T-helper 2 cell treated with Interferon-gamma antibody and Interleukin-4, amounts not matched to agents 100 ng/mL and 5 ng/mL, for 36 hours (primary cell): ENCODE measurements around the gene MPZL3. TPM values are rescaled to one million over a fixed set of nuclear protein-coding genes. Genes with fewer than 3 reads are reported as not detected.

Experiments
- intact Hi-C: fragments of 100-400 bp; cut with micrococcal nuclease; formaldehyde crosslinking; loops from one replicate; pipeline ENCODE4 v1.15.1; 2023
- total RNA-seq: library from RNA; stranded (reverse); gene quantifications from 2 replicates; pipeline ENCODE4 v1.2.3, GENCODE V29; 2022

The MPZL3 gene
- total RNA-seq, 1 donor from 2014 or later = 19.4 TPM

DNA sequence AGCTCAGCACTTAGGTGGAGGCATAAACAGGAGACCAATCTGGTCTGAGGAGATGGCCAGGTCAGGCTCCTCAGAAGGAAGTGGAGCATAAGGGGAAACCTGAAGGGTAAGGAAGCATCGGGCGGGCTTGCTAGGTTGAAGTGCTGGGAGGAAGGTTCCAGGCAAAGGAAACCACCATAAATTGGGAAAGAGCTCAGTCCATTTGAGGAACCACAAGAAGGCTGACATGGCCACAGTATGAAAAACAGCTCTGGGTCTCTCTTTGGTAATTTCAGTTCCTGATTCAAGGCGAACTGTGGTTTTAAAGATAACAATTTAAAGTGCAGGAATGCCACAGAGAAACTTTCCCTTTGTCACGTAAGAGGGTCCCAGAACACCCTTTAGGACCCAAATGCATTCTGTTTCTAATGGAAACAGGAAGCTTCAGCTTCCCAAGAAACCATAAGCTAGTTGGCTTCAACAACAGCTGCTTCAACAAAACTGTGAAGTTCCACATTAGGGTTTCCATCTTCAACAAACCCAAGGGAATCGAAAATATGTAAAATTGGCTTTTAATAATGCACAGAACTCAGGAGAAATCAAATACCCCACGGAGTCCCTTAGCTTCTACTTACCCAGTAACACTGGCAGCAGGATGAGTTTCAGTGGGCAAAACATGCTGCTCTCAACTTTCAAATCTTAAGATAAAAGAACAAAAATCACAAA, 37.8 kb downstream of the MPZL3 start:
- intact Hi-C loops = loop anchor here (2.0 kb wide), 1 partner anchor 14 kb away; no protein-coding TSS in a partner anchor

DNA sequence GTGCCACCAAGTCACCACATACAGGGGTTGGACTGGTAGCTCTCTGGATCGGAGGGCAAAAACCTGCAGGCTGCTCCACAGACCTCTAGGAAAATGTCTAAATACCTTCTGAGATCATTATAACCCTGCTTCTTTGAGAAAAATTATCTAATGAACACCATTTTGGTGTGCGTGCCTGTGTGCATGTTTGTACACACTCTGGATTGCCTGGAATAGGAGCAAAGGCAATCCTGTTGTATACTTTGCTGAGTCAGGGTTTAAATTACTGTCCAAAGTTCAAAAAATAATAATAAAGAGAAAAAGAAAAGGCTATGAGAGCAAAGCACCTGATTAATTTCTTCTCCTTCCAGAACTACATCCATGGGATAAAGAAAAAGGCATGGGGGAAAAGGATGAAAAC, 38.4 kb downstream of the MPZL3 start:
- intact Hi-C loops = loop anchor here (2.0 kb wide), 1 partner anchor 15 kb away; no protein-coding TSS in a partner anchor

DNA sequence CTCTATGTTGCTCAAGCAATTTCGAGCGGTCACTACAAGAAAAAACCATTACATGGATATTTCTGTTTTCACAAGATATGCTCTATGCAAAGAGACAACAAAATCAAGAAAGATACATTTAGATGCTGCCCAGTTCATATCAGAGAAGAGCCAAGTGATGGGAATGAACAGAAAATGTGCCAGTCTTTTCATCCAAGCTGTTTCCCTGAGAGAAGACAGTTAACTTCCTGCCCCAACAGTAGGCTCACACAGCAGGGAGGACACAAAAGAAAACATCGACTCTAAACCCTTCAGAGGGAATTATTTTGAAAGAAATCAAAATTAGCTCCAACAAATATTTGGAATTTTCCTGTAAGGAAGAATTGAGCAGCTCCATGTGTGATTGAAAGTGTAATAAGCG, 39.0 kb downstream of the MPZL3 start:
- intact Hi-C loops = no loop called here

DNA sequence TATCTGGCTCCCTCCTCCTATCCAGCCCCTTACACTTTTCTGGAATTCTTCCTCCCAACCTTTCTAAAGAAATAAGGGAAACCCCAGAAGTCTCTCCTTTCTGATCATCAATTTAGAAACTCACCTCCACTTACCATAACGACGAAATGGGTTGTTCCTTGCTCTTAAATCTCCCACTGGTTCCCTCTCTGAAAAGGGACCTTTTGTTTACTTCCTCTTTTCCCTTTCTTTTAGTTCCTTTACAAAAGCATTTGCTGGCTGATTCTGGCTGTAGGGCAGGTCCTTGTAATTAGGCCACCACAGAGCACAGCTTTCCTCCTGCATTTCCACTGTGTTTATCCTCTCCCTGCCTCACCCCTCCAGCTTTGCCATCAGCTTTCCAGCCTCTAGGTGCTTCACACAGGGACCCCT, 39.4 kb downstream of the MPZL3 start:
- intact Hi-C loops = no loop called here

DNA sequence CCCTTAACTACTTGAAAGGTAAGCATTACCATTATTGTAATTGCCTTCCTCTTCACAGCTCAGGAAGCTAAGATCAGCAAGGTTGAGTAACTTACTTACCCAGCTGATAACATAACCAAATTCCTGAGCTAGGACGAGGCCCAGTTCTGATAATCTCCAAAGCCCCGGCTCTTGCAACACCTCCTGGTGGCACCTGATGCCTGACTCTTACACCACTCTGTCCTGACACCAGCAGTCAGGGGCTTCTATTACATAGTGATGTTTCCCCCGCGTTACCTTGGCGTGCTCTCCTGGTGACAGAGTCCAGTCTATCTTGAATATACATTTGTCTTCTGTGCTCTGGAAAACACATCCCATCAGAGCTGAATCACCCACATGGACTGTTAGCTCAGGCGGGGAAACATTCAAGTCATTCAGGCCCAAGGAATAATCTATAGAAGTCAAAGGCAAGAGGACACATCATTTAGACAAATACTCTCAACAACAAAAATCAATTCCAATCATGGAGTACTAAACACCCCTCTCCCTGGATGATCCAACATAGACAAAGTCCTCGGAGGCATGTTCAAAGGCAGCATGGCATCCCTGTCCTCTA, 39.9 kb downstream of the MPZL3 start:
- intact Hi-C loops = no loop called here

DNA sequence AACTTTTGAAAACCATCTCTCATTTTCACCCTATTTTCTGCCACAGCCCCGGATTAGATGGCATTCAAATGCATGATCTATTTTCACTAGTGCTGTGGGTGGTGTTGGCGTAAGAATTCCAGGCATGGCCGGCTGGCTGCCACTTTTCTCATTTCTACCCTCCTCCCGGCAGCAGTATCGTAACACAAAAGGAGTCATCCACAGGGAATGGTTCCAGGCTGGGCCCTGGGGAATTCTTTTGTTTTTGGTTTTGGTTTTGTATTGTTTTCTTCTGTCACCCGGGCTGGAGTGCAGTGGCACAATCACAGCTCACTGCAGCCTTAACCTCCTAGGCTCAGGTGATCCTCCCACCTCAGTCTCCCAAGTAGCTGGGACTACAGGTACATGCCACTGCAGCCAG, 41.2 kb downstream of the MPZL3 start:
- intact Hi-C loops = no loop called here

DNA sequence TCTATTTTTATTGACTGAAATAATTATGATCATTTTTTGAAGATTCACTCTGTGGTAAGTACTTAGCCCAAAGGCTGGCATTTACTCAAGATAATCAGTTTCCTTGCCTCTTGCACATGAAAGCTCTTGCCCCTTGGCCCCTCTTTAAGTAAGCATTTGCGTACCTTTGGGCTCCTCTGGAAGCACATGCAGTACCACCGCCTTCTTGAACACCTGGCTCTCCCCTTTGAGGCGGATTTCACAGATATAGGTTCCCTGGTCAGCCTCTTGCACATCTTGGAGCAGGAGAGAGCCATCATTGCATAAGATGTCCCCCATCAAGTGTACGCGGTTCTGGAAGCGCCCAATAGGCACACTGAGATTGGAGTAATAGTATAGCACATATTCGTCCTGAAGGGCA, 41.8 kb downstream of the MPZL3 start:
- intact Hi-C loops = no loop called here

DNA sequence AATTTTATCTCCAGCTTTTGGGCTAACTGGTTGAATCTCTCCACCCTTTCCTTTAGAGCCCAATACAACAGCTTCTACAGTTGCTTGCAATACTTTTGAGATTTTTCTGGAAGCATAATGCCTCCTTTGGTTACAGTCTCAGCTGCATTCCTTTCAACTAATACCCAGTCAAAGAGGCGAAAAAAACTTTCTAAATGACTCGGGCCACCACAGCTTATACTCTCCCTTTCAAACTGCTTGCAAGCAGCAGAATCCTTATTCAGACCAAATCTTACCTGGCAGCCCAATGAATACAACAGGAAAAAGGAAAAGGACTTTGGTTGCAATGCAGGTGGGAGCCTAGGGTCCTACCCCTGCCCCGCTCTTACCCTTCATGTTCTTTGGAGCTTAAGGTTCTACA, 43.1 kb downstream of the MPZL3 start:
- intact Hi-C loops = no loop called here

DNA sequence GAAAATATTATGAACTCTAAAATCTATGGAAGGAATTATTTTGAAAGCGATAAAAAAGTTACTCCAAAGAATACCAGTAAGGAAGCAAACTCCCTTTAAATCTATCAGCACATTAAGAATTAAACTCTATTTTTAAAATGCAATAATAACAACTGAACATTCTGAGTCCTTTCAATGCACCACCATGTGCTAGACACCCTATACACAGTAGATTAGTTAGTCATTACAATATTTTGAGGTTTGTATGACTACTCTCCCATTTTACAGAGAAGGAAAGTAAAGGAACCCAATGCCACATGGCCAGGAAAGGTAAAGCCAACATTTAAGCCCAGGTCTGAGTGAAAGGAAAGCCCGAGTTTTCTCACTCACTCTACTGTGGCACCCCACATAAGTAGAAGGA, 45.1 kb downstream of the MPZL3 start:
- intact Hi-C loops = no loop called here

DNA sequence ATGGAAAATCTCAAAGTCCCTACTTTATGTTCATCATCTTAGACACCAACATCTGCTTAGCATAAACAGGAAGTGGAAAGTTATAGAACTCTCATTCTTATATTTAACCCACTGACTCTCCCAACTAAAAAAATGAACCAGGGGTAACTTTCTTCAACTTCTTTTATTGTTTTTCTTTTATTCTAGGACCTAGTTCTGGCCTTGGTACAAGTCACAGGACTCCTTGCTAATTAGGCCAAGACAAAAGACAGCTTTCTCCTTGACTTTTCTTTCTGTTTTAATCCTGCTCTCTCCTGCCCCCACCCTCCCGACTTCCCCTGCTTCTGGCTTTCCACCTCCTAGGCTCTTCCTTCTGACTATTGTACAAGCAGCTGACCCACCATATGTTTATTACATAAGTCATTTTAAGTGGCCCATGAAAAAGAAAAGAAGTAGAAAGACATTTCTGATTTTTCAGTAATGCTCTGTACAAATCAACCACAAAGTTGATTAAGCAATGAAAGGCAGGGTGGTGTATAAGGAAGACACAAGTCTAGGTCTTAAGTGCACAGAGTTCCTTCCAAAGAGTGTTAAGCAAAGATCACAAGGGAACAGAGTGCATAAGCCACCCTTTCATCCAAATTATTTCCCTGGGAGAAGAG, 45.7 kb downstream of the MPZL3 start:
- intact Hi-C loops = loop anchor here (1.0 kb wide), 1 partner anchor 9 kb away; no protein-coding TSS in a partner anchor

DNA sequence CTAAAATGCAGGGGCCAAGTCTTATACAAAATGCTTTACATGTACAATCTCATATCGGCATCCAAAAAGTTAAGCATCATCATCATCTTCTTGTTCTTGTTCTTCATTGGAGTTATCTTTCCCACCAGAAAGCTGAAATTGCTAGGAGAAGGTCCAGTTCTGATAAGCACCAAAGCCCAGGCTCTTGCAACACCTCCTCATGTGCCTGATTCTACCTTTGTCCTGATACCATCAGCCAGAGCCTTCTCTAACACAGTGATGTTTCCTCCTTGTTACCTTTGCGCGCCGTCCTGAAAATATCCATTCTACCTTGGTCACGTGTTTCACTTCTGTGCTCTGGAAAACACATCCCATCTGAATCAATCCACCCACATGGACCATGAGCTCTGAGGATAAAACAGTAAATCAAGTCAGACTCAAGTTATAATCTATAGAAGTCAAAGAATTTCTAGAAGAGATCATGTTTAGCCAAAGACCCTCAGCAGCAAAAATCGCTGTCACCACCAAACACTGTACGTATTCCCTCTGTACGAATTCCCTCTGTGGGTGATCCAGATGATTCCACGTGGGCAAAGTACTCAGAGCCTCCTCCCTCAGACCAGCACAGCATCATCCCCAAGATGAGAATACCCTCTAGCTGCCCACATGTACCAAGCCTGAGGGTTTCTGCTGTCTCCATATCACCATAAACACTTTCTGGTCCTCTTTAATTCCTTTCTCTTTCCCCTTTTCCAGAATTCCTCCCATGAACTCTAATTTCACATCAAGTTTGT, 46.4 kb downstream of the MPZL3 start:
- intact Hi-C loops = loop anchor here (1.0 kb wide), 1 partner anchor 10 kb away; no protein-coding TSS in a partner anchor

DNA sequence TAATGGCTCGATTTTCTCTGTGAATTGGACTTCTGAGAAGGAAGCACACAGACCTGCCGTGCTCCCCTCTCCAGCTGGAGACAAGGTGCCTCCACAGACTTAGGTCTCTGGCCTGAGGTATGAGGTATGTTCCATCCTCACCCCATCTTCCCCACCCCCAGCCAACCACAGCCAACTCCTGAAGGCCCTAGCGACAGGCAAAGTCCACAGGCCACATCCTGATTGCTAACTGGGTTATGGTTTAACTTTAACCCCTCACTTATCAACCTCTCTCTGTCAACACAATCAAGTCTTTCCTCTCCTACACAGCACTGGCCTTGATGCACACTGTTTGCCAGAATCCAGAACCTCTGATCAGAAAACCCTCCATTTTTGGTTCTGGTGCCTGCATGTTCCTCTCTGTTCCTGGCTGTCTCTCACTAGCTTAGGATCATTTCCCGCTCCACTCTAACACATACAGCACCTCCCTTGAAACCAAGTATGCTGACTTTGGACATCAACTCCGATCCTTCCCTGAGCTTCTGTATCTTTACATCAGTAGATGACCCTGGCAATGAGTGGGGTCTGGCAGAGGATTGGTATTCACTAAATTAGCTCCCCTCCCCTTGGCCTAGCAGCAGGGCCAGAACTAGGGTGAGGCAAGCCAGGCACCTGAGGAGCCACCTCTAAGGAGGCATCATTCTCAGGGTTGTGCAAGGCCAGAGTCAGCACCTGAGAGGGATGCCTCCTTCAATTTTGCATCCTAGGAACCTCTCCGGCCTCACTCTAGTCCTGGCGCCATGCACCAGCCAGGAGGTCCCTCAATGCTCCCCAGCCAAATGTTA, 49.4 kb downstream of the MPZL3 start:
- intact Hi-C loops = loop anchor here (1.0 to 5.0 kb wide), 4 partner anchors 14 to 201 kb away; partner anchors contain the start of gene JAML

DNA sequence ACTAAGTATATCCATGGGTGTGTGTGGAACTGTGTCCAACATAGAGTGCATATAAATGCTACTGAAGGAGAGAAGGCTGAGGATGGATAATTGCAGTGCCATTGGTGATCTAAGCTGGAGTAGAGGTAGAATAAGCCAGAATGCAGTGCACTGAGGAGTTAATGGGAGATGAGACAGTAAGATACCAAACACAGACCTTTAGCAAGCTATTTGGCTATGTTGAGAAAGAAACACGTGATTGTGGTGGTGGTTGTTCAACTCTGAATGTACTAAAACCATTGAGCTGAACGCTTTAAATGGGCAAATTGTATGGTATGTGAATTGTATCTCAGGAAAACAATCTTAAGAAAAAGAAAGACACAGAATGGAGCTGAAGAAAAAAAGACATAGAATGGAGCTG, 50.2 kb downstream of the MPZL3 start:
- intact Hi-C loops = loop anchor here (1.0 to 5.0 kb wide), 4 partner anchors 15 to 200 kb away; partner anchors contain the start of gene JAML

DNA sequence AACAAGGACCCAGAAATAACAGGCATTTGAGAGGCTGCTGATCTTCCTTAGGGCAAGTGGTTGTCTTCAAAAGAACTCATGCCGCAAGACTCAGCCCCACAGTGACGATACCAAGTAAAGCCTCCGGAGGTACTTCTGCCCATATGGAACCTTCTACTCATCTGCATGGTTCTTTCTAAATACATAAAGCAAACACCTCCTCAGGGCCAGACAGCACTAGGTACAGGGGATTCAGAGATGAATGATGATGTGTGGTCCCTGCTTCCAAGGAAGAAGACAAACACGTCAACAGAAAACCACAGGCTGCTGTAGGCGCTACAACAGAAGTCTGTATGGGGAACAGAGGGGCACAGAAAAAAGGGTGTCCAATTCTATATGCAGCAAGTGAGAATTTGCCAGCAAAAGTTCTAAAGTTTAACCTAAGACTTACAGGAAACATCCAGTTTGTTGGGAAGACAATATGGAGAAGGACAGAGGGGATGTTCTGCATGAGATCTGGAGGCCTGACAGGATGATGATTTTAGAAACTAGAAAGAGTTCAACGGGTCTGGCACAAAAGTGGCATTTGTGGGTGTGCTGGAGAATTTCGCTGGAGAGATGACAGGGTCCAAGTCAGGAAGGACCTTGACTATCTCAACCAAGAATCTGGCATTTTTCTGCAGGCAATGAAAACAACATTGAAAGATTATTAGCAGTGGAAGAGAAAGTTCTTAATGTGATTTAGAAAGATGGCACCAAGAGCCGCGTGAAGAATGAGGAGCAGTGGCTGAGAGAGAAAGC, 51.1 kb downstream of the MPZL3 start:
- intact Hi-C loops = loop anchor here (5.0 kb wide), 1 partner anchor 199 kb away; no protein-coding TSS in a partner anchor

DNA sequence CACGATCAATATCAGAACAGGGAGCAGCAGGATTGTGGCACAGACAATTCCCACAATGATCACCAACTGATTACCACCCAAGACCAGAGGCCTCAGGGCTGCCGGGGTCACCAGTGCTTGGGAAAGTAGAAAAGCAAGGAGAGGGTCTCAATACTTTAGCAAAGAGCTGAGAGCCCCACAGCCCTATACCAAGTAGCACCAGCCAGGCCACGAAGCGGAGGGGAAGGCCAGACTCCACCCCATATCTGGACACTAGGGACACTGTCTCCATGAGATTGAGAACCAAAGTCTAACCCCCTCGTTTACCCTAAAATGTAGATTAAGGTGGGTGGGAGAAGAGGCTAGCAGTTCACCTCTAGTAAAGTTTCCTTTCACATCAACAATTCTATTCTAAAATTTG, 51.7 kb downstream of the MPZL3 start:
- intact Hi-C loops = loop anchor here (5.0 kb wide), 1 partner anchor 198 kb away; no protein-coding TSS in a partner anchor

DNA sequence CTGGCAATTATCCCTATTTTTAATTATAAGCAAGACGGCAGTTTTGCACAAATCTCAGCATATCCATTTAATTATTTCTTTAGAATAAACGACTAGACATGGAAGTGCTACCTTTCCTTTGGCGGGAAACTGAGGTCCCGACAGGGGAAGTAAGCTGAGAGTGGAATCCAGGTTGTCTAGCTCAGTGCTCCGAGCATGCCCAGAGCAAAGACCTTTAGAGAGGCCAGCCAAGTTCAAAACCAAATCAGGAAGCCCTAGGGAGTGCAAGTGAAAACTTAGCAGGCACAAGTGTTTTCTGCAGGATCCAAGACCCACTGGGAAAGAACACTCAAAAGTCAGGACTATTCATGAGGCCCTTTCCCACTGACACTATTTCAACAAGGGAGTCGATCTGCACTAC, 53.0 kb downstream of the MPZL3 start:
- intact Hi-C loops = loop anchor here (2.0 kb wide), 1 partner anchor 144 kb away; the partner anchor contains the start of gene CD3D

DNA sequence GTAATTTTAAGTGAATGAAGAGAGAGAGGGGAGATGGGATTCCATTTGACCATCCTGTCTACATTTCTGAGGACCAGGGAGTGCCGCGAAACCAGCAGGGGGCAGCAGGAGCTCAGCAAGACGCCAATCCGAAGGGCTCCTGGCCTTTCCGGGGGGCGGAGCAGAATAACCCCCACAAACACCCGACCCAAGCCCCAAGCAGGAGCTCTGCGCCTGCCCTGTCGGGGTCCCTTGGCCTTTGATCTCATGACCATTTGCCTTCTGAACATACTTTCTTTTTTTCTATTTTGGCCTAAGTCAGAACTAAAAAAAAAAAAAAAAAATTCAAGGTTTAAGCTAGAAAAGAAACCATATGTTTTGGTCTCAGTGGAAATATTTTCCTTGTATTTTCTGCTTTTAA, 53.8 kb downstream of the MPZL3 start:
- intact Hi-C loops = loop anchor here (1.0 to 2.0 kb wide), 3 partner anchors 93 to 155 kb away; partner anchors contain the start of gene CD3D

DNA sequence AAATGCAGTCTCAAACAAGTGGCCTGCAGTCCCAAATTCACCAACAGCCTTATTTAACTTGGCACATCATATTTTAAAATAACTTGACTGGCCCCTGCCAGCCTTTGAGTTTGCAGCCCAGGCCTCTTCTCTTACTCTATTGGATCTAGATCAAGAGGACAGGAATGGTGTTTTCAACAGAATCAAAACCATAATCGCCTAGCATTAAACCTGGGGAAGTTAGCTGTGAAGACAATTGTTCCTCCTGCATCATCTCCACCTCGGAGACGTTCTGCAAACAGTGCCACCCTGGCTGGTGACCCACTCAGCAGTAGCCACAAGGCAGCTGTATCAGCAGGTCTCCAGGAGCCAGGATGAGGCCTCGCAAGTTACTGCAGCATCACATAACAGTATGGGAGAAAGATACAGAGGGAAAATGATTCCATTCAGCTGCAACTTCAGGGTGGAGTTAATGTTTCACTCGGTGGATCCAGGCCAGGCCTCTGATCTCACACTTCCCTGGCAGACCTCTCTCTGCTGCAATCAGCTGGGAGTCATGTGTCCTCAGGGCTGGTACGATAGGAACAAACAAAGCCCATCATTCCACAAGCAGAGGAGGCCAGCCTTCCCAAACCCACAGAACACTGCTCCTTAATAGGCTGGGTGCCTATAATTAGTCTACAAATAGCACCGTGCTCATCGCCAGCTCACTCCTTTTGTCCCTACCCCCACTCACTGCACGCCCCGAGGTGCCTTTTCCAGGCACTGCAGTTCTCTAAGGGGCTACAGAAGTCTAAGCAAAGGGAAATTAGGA, 57.1 kb downstream of the MPZL3 start:
- intact Hi-C loops = no loop called here
